Measurements from ENCODE around the gene NPC2. TPM values are rescaled to one million over a fixed set of nuclear protein-coding genes. Genes with fewer than 3 reads are reported as not detected.

NPC2 gene
- total RNA-seq, 1 donor from 2014 or later, result 178 TPM

GRCh38 chr14:74510959-74511409, 17.9 kb upstream of the NPC2 start:
- Mint-ChIP-seq H3K9me3 (no peaks in the 10 kb centered on the region), H3K36me3 (no peaks in the 10 kb centered on the region), H3K27ac (no peak overlapping the region), H3K27me3 (ENCODE audit: low read depth) (peaks cover 31% of the 10 kb centered on the region), H3K4me1 (no peaks in the 10 kb centered on the region), H3K4me3 (no peak overlapping the region)
- TF ChIP-seq CTCF (IDR thresholded peaks at IDR 0.05; ENCODE audit: unreplicated experiment), result no peak
- no peak for DNase-seq (ENCODE audit: low spot score in 2 of 2, unreplicated experiment in 2 of 2)

GRCh38 chr14:74510223-74510931, 17.3 kb upstream of the NPC2 start:
- Mint-ChIP-seq H3K27me3 (ENCODE audit: low read depth) (peaks cover 31% of the 10 kb centered on the region), H3K9me3 (no peaks in the 10 kb centered on the region), H3K4me3 (no peak overlapping the region), H3K27ac (no peak overlapping the region), H3K36me3 (no peaks in the 10 kb centered on the region), H3K4me1 (no peaks in the 10 kb centered on the region)
- DNase-seq (ENCODE audit: low spot score in 2 of 2, unreplicated experiment in 2 of 2), result no peak
- no peak for TF ChIP-seq CTCF (IDR thresholded peaks at IDR 0.05; ENCODE audit: unreplicated experiment)

GRCh38 chr14:74509587-74510222, 16.6 kb upstream of the NPC2 start:
- H3K36me3 Mint-ChIP-seq, result no peaks in the 10 kb centered on the region
- no peak for DNase-seq (ENCODE audit: low spot score in 2 of 2, unreplicated experiment in 2 of 2)
- H3K27me3 Mint-ChIP-seq (ENCODE audit: low read depth), result peaks cover 31% of the 10 kb centered on the region
- TF ChIP-seq CTCF (IDR thresholded peaks at IDR 0.05; ENCODE audit: unreplicated experiment), result no peak
- H3K4me1 Mint-ChIP-seq, result no peaks in the 10 kb centered on the region
- H3K27ac Mint-ChIP-seq, result no peak overlapping the region
- H3K9me3 Mint-ChIP-seq, result no peaks in the 10 kb centered on the region
- no peak overlapping the region for H3K4me3 Mint-ChIP-seq

- H3K27me3 Mint-ChIP-seq (ENCODE audit: low read depth), result peaks cover 31% of the 10 kb centered on the region
- TF ChIP-seq CTCF (IDR thresholded peaks at IDR 0.05; ENCODE audit: unreplicated experiment), result no peak
- no peaks in the 10 kb centered on the region for H3K9me3 Mint-ChIP-seq
- no peak overlapping the region for H3K4me3 Mint-ChIP-seq
- H3K27ac Mint-ChIP-seq, result no peak overlapping the region
- no peaks in the 10 kb centered on the region for H3K4me1 Mint-ChIP-seq
- DNase-seq (ENCODE audit: low spot score in 2 of 2, unreplicated experiment in 2 of 2), result no peak
- H3K36me3 Mint-ChIP-seq, result no peaks in the 10 kb centered on the region
Measured at GRCh38 chr14:74508844-74509428, 15.8 kb upstream of the NPC2 start.

DNA sequence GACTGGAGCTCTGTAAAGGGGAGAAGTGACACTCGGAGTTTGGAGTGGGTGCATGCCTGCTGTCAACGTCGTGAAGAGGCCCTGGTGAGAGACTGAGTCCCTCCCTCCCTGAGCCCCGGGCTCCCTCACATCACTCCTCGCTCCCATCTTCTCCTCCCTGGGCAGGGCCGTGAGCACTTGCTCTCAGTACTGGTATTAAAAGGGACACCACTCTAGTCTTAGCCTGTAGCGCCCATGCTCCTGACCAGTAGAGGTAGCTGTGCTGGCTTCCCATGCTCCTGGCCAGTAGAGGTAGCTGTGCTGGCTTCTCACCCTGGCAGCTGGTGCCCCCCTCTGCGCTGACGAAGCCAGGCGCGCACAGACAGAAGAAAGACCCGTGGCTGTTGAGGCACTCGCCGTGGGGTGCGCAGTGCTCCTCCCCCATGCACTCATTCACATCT, 15.2 kb upstream of the NPC2 start:
- Mint-ChIP-seq H3K4me1 (no peaks in the 10 kb centered on the region), H3K27me3 (ENCODE audit: low read depth) (peaks cover 31% of the 10 kb centered on the region), H3K27ac (no peak overlapping the region), H3K36me3 (no peaks in the 10 kb centered on the region), H3K4me3 (no peak overlapping the region), H3K9me3 (no peaks in the 10 kb centered on the region)
- no peak for DNase-seq (ENCODE audit: low spot score in 2 of 2, unreplicated experiment in 2 of 2)
- TF ChIP-seq CTCF (IDR thresholded peaks at IDR 0.05; ENCODE audit: unreplicated experiment), result no peak

Data from mesothelial cell of epicardium (in vitro differentiated cells).